Adrenal gland (tissue), 5 donors: Measurements from ENCODE around the gene TSPAN4.
A peak's percentile ranks its signal among the peaks of the same experiment; 100 is the strongest.

ENCODE experiments used
- CTCF ChIP-seq, 6 experiments: fragments of 450-650 bp in 4 of 6; fragments of 200-600 bp in 2 of 6; sonication (generic) in 1 of 6; IDR thresholded peaks; 1 replicate in 5 of 6; 2 replicates in 1 of 6; pipeline versions ENCODE4 v1.5.1 to v1.8.0; 2016 to 2021; ENCODE audit warnings: antibody characterized with exemption in 6 of 6, mild to moderate bottlenecking in 2 of 6, moderate library complexity in 1 of 6
- POLR2A ChIP-seq, 2 donors: fragments of 450-650 bp; IDR thresholded peaks; one replicate each; pipeline ENCODE4 v1.6.1; 2017; ENCODE audit warnings: antibody characterized with exemption in 2 of 2, mild to moderate bottlenecking in 2 of 2, moderate library complexity in 1 of 2
- donor health status: DM: no; HTN: no; CAD: no.

- TF ChIP-seq CTCF (IDR thresholded peaks at IDR 0.05) (no peak), POLR2A (IDR thresholded peaks at IDR 0.05) (peak in 1 of 2 donors; percentile 9)
Measured at GRCh38 chr11:828506-829175, 14.0 kb upstream of the TSPAN4 start.
